GM19467 (cell line): ENCODE data around the gene NRXN3.

Experiments used
- ATAC-seq: cut with Tn5 transposase; IDR thresholded peaks from one replicate; pipeline ENCODE4 v1.9.1; 2021; ENCODE audit warnings: mild to moderate bottlenecking, moderate library complexity; ENCODE audit not compliant: unreplicated experiment

Gene NRXN3

DNA sequence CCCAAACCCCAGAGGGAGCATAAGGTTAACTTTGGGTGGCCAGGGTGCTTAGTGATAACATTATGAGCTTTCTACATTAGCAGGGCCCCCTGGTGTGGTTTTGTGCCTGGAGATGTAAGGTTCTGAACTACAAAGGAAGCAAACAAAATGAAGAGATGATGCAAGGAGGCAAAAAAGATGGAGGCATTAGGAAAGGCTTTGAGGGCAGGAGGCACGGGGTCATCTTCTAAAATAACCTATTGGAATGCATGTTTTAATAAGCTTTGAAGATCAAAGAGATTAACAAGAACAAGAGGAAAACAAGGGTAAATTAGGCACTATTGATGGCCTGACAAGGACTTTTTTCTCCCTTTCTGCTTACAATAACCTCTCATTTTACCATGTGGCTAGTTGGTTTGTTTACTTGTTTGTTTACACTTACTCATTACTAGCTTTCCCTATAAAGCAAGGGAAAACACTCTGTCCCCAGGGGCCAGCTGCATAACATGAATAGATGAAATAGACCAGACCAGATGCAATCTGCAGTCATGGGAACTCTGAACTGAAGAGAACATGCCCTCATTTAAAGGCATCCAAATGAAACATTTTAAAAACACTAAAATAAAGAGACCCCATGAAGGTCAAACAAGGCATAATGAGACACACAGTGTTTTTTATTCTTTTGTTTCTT is 1650.8 kb downstream of the NRXN3 start:
- ATAC-seq = no peak

DNA sequence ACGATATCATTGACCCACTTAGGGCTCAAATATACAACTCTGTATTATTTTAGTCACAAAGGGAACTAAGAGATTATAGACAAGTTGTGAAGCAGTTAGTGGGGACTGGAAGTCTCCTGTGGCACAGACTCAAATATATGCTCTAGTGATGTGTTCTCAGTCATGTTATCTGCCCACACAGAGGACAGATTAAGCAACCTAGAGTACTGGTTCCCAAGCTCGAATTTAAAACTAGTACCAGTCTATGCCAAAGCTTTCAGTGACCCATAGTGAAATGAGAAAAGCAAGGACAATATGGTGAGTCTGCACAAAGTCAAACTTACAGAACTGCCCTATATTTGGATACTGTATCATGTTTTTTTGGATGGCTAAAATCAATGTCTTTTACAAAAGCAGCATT is 1651.9 kb downstream of the NRXN3 start:
- ATAC-seq = no peak

DNA sequence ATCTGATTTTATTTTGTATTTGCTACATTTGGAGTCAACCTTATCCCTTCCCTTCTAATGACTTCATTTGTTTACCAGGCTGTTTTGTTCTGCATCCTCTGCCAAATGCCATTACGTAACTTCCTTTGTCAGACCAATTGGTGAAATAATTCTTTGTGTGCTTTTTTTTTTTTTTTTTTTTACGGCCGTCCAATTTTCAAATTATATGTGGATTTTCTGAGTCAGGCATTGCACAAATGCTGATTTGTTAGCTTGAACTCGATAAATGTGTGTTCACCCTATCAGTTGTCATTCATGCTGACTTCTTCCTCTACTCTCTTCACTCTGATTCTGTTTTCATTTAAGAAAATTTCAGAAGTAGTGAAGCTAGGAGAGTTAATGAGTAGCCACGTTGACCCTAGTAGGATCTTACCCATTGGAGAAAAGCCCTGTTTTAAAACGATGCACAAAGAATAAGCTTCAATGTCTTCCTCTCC is 1654.9 kb downstream of the NRXN3 start:
- ATAC-seq = no peak

DNA sequence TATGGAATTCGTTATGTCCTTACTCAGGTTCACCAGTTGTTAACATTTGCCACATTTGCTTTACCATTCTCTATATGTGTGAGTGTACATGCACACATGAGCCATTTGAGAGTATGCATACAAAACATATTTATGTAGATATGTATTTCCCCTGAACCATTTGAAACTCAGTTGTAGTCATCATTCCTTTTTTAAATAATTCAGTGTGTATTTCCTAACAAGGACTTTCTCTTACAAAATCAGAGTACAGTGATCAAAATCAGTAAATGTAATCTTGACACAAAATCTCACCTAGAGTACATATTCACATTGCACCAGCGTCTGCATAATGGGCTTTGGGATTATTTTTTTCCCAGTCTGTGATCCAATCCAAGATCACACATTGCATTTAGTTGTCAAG is 1656.2 kb downstream of the NRXN3 start:
- ATAC-seq = no peak

DNA sequence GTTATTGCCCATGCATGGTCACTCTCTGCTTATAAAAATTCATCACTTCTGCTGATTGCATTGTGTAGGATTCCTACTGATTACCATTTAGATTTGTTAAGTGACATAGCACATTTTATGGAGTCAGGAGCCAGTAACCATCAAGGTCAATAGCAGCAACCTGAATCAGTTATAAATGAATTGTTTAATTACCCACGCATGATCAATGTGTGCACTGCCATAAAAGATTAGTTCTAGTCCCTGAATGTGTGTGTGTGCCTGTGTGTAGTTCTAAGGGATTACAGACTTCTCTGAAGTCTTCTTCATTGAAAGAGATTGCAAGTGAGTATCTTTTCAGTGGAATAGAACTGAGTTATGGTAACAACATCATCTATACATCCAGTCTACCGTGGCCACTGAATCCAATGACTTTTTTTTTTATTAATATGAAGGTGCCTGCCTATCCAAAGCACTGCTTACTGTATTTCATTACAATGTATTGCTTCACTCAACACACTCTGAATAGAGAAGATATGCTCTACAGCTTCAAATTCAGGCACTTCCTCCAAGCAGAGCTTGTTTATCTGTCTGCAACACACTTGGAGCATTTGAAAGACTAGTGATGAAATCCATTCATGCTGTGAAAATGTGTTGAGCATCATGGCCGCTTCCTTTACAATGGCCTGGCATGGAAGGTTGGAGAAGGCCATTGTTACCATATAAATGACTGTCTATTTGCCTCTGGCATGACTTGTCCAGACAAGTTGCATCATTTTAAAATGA is 1659.4 kb downstream of the NRXN3 start:
- ATAC-seq = no peak

DNA sequence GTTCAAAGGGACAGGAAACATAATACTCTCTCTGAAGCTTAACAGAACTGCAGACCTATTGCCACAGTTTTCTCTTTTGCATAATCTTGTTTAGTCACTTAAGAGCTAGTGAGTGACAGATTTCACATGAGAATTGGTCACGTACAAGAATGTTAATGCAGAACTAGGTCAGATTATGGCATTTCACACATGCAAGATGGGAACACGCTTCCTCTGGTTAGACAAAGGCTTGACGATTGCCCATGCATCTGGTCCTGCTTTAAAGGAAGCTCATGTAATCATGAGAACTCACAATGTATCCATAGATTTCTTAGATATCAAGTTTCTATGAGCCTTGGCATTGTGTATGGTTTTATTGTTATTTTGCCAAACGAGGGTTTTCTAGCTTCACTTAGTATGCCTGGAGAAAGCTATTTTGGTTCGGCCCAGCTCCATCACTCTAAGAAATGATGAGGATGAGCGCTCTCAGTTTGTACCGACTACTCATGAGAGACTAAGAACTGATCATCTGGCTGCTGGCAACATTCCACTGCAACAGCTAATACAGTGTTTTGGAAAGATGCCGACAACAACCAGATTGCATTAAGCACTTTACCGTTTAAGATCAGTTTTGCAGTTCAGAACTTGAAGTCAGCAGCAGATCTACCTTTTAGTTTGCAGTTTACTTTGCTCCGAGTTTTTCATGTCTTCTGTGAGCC is 1661.2 kb downstream of the NRXN3 start:
- ATAC-seq = no peak

DNA sequence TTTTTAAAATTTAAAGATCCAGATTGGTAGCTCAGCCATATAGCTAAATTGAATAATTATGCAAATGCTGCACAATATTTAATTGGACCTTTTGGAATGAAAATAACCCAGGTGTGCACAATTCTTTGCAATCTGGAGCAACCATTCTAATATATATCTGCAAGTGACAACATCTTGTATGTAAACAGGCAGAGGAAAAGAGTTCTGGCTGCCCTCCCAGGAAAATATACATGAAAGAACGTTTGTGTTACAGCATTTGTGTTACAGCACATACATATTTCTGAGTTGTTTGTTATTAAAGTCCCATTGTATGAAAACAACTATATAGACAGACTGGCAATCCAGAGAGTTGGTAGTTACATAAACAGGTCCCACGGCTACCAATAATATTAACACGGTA is 1663.6 kb downstream of the NRXN3 start:
- ATAC-seq = no peak

DNA sequence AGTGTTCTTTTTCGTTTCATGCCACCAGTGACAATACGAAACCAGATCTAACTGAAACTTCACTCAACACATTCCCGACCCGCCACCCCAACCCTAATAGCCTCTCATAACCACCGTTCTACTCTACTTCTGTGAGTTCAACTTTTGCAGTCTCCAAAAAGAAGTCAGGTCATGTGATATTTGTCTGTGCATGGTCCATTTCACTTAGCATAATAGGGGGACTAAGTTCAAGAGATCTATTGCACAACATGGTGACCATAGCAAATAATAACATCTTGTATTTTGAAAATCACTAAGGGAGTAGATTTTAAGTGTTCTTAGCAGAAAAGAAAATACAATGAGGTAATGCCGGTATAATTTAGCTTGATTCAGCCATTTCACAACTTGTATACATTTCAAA is 1664.7 kb downstream of the NRXN3 start:
- no peak for ATAC-seq

DNA sequence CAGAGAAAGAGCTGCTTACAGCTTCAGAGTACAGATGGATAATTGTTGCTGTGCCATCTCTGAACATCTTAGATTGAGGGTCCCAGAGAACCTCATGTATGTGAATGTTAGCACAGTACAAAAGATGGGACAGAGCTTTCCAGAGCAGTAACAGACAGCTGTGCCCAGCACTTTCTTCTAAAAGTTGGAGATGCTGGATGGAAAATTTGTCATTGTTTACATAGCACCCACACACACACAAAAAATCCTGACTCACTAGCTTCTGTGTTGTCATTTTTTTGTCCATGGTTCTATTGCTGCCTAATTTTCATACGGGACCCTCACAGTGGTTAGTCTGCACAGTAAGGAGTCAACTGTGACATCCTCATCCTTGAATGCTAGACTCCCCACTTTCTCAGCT is 1666.4 kb downstream of the NRXN3 start:
- ATAC-seq = no peak

DNA sequence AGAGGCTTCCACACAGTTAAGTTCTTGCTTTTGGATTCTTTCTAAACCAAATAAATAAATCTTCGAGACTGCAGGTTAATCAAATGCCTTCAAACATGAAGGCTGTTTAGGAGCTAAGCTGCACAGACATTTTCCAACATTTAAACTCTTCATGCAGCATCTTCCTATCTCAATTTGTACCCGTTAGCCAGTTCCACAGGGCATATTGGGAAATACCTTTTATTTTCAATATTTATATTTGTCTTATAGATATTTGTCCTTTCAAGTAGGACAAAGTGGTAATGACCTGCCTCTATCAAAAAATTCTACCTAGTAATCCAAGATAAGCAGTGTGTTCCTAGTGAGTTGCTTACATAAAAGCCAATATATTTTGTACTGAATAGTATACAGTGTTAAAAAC is 1667.5 kb downstream of the NRXN3 start:
- no peak for ATAC-seq

DNA sequence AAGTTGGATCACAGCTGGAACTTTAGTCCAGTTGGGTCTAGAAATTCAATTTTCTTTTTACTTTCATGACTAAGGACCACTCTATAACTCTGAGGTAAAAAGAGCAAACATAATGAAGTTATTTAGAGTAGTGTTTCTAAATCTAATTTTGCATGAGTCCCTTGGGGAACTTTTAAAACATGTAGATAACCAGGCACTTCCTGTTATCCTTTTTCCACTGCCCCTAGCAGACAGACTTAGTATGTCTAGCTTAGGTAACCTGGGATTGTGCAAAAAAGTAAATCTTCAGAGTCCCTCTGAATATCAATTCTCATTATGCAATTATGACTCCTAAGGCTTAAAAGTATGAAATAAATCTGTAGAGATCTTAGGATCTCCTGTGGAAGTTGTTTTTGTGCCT is 1669.9 kb downstream of the NRXN3 start:
- no peak for ATAC-seq

DNA sequence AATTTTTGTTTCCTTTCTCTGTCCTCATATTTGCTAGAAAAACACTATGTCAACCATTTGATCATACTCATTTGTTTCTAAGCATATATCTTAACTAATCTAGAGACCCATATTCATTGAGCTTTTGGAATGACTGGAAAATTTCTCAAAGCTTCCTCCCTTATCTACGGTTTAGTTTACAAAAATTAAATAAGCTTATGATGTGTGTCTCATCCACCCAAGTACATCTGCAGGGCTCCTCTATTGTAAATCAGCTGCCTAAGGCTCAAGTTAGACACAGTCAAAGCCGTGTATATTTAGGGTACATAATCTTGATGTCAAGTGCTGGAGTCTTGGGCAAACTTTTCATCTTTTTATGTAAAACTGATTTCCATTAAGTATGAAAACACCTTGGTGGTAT is 1670.7 kb downstream of the NRXN3 start:
- no peak for ATAC-seq

DNA sequence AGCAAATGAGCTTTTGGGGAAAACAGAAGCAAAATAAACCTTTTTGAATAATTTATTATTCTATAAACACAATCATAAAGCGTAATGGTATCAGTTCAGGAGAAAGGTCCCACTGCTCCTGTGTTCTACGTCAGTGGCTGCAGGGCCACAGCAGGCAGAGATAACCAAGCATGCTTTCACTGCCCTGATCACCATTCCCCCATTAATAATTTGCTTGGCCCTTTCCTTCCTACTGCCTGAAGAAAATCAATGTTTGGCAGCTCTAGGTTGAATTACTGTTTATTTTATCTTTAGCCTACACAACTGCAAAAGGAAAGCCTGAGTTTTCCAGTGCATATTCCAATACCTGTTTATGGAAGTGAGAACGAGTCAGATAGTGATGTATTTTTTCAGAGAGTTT is 1671.3 kb downstream of the NRXN3 start:
- no peak for ATAC-seq

DNA sequence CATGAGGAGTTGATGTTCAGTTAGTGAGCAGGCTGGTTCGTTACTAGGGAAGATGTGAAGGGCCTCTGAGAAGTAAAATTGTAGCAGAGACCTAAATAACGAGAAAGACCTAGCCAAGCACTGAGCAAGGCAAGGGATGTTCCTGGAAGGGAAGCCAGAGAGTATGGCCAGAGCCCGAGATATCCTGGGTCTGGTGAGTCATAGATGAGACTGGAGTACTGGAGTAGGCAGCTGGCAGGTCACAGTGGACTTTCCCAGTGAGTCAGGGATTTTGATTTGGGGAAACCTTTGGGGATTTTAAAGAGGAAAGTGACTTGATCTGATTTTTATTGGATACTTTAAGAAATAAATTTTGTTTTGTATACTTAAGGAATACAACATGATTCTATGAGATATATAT is 1672.1 kb downstream of the NRXN3 start:
- no peak for ATAC-seq

DNA sequence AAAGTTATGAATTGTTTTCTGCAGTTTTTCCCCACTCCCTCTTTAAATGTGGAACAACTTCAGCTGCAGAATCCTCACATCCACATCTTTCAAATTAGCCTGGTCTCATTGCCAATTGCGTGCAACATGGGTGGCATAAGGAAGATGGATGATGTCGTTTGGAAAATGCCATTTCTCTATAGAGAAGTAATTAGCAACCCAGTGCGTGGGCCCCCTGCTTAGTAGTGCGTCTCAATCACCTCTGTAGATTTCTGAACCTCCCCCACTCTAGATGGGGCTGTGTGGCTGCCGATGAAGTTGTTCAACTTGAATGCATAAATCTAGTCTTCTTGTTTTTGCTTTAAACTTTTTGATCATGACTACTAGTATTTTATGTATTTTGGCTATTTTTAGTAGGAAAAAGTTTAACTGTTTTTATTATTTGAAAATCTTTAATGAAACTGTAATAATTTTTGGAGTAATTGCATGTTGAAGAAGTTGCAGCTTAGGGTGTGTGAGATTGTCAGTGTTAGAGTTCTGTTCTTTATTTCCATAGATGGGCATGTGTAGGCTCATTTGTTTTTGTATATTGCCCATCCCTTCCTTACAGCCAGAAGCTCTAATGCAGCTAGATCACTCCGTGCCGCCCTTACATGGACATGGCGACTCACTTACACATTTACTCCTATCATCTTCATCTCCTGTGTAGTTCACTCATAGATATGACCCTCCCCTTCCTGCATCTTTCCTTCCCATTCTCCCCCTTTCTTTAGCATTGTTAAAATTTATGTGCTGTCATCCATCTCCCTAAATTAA is 1683.0 kb downstream of the NRXN3 start:
- ATAC-seq = no peak

DNA sequence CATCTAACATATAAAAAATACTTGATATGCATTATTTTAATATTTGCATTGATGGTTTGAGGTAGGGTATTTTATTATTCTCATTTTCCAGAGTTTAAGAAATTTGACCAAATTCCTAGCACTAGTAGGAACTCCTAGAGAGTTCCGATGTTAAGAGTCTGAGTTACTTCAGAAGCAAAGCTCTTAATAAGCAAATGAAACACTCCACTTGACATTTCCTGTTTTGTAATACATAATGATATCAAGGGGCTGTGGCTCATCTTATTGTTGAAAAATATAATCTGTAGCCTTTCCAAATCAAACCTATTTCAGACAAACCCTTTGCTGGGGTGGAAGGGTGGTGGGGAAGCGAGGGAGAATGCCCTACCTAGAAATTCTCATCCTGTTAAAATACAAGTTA is 1685.6 kb downstream of the NRXN3 start:
- ATAC-seq = no peak

DNA sequence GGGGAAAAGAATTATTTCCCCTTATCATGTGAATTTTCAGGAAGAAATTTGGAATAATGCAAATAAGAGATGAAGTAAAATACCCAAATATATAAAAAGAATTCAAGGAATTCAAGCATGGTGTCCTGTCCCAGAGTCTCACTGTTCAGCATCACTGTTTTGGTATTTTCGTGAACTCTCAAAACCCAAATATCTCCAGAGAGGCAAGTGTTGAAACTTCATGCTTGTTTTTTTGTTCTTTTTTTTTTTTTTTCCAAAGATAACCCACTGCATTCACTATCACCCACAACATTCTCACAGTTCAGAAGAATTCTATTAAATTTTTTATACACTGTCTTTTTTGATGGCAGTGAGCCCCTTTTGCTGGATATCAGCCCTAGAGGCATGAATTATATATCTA is 1686.2 kb downstream of the NRXN3 start:
- no peak for ATAC-seq

DNA sequence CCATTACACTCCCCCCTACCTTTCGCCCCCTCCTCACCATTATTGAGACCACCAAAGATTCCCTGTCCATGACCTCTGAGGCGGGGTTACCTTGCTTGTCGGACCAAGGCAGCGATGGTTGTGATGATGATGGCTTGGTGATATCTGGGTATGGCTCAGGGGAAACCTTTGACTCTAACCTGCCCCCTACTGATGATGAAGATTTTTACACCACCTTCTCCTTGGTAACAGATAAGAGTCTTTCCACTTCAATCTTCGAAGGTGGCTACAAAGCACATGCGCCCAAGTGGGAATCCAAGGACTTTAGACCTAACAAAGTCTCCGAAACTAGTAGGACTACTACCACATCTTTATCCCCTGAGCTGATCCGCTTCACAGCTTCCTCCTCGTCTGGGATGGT is 1690.9 kb downstream of the NRXN3 start:
- no peak for ATAC-seq

DNA sequence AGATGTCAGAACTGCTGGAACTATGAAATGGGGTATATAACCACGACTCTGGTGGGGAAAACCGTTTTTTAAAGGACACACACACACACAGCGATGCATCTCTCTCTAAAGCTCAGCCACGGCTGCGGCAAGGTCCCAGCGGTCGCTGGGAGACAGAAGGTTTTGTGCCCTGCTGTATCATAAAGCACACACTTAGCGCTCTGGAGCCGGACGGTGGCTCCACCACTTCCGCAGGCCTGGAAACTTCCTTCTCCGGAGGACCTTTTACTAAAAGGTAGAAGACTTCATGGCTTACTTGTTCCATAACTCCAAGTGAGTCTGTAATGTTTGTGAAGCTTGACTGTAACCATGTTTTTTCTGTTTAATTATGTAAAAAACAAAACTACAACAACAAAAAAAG is 1691.9 kb downstream of the NRXN3 start:
- no peak for ATAC-seq

DNA sequence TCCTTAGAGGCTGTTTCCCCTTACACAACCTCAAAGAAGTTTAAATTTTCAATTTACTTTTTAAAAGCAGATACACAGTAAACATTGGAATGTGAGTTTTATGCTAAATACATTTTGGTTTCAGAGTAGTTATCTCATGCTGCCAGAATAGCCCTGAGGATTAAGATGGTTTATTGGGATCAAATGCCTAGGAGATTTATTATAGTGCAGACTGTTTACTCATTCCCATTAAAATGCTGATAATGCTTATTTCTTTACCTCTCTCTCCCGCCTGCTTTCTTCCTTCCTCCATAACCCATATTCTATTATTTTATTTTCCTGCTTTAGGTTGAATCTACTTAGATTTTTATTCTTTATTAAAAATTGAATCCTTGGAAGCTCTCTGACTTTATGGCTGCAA is 1701.0 kb downstream of the NRXN3 start:
- ATAC-seq = no peak

DNA sequence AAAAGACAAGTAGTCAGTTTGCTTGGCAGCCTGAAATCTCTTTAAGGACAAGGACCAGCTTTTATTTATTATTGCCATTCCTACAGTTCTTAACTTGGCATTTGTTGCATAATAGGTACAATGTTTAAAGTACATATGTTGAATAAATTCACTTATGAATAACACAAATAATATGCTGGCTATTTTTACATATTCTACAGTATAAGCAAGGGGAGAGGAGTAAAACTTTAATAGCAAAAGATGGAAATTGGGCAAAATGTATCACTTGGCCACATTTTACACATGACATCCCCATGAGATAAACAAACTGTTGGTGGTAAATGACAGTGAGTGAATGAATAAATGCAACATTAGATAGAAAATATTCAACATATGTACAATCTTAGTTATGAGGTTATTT is 1708.1 kb downstream of the NRXN3 start:
- ATAC-seq = no peak
